Retinal pigment epithelial cell (primary cell): Measurements from ENCODE around the gene RAMP3.
A peak's percentile ranks its signal among the peaks of the same experiment; 100 is the strongest.

Source experiments
- DNase-seq: peaks from one replicate; pipeline ENCODE4 v3.0.0-alpha.2; 2010; ENCODE audit warnings: low read depth
- H3K4me3 ChIP-seq: 2 replicates; pipeline ENCODE4 v1.5.1; 2011; ENCODE audit warnings: mild to moderate bottlenecking, low read length, control low read depth, moderate library complexity
- CTCF ChIP-seq: conservative IDR thresholded peaks from 2 replicates; pipeline ENCODE4 v1.5.1; 2011; ENCODE audit warnings: low read depth, low read length, control low read depth, inconsistent platforms

RAMP3 gene

GRCh38 chr7:45132708-45133320 is 24.8 kb upstream of the RAMP3 start:
- no peak overlapping the region for H3K4me3 ChIP-seq
- no peak for TF ChIP-seq CTCF
- no peak for DNase-seq

- TF ChIP-seq CTCF, result no peak
- DNase-seq, result no peak
- no peak overlapping the region for H3K4me3 ChIP-seq
These were observed 24.2 kb upstream of the RAMP3 start for GRCh38 chr7:45133352-45133751.

- no peak for TF ChIP-seq CTCF
- no peak overlapping the region for H3K4me3 ChIP-seq
- no peak for DNase-seq
These were observed 23.7 kb upstream of the RAMP3 start for GRCh38 chr7:45133877-45134276.

- peak; percentile 89 for TF ChIP-seq CTCF
- no peak for DNase-seq
- no peak overlapping the region for H3K4me3 ChIP-seq
These were observed 21.2 kb upstream of the RAMP3 start for GRCh38 chr7:45136106-45137060.

GRCh38 chr7:45138433-45139267 is 18.9 kb upstream of the RAMP3 start:
- DNase-seq, result no peak
- no peak for TF ChIP-seq CTCF

GRCh38 chr7:45140827-45141226 is 16.8 kb upstream of the RAMP3 start:
- no peak for DNase-seq
- no peak overlapping the region for H3K4me3 ChIP-seq
- TF ChIP-seq CTCF, result no peak

More at GRCh38 chr7:45138433-45139267, 18.9 kb upstream of the RAMP3 start:
- no peak overlapping the region for H3K4me3 ChIP-seq
